Measurements from ENCODE around the gene MED7. TPM values are rescaled to one million over a fixed set of nuclear protein-coding genes. Genes with fewer than 3 reads are reported as not detected.

The MED7 gene
- total and polyA plus RNA-seq, 10 of the 15 experiments (the other 5 are each of a cell fraction or from before 2014, with no cell fraction given), result 9.3 to 47.7 (median 22.7) TPM

DNA sequence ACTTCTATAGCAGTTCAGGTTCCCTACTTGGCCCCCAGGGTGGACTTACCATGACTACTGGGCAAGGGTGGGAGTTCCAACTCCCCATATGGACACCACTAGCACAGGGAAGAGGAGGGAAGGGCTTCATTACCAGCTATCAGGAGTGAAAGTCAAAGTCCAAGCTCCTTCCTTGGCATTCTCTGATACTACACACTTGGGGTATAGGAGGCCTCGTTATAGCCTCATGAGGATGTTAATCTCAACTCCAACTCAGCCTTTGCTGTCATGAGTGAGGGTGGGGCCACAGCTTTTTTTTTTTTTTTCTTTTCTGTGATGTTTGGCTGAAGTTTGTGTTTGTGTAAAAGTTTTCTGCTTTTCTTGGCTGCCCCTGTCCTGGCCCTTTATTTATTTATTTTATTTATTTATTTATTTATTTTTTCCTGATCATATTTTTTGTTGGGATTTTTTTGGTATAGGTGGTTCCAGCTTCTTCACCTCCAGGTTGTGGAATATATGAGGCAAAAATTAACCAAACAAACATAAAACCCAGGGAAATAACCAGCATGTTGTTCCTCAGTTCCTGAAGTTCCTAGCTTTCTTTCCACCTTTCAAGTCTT, 14.7 kb upstream of the MED7 start:
- Histone ChIP-seq H3K79me2 (ENCODE audit: control insufficient read depth, insufficient read depth, low read length) (no peaks in the 10 kb centered on the region), H3K4me1 (ENCODE audit: control insufficient read depth, insufficient read depth, low read length) (no peaks in the 10 kb centered on the region), H2AFZ (ENCODE audit: control insufficient read depth, low read depth, low read length) (no peak overlapping the region), H3K27me3 (replicated peaks in 1 of 2; ENCODE audit: control insufficient read depth in 2 of 2, insufficient read depth in 2 of 2, low read length in 1 of 2) (no peaks in the 10 kb centered on the region), H3K27ac (ENCODE audit: control insufficient read depth, insufficient read depth) (no peak overlapping the region), H3K4me2 (ENCODE audit: control insufficient read depth, insufficient read depth) (no peak overlapping the region), H3K9ac (ENCODE audit: control insufficient read depth, insufficient read depth, low read length) (no peak overlapping the region), H3K4me3 (no peak overlapping the region), H3K36me3 (ENCODE audit: control insufficient read depth in 2 of 2, insufficient read depth in 2 of 2, low read length in 1 of 2) (no peaks in the 10 kb centered on the region), H4K20me1 (ENCODE audit: control insufficient read depth, insufficient read depth) (no peaks in the 10 kb centered on the region), H3K9me3 (replicated peaks; ENCODE audit: control insufficient read depth, insufficient read depth, low read length) (no peaks in the 10 kb centered on the region)
- ChIA-PET POLR2A (interaction anchor here (0.6 to 3.0 kb wide), 5 partner anchors 10 to 110 kb away, joined by 3 to 17 read pairs (median 4); no protein-coding TSS in a partner anchor), SMC1A (ENCODE audit: uncharacterized antibody, unreplicated experiment) (interaction anchor here (0.6 to 4.9 kb wide), 8 partner anchors 8 to 478 kb away, joined by 3 to 35 read pairs (median 6); partner anchors contain the start of genes GARIN3 and MED7), CTCF (interaction anchor here (0.8 to 11.1 kb wide), 5 partner anchors 8 to 155 kb away, joined by 3 to 244 read pairs (median 5); no protein-coding TSS in a partner anchor), RAD21 (ENCODE audit: unreplicated experiment) (interaction anchor here (1.0 to 2.3 kb wide), 5 partner anchors 10 to 96 kb away, joined by 3 to 12 read pairs (median 3); no protein-coding TSS in a partner anchor)
- no peak for FAIRE-seq
- DNase-seq (ENCODE audit: low read depth, low spot score), result no peak
- in situ Hi-C loops (cut with MboI) (no loop called here), intact Hi-C loops (cut with micrococcal nuclease; ENCODE audit: unreplicated experiment) (no loop called here)
- BruUV-seq (replicated peaks), result no TSS peak
- no peak for ATAC-seq
- WGBS (ENCODE audit: insufficient coverage, insufficient replicate concordance, low lambda C conversion rate, missing lambda C conversion rate), result 0% methylated on average over 1 of the region's 1 CpG
- TF ChIP-seq, protein P1, sequence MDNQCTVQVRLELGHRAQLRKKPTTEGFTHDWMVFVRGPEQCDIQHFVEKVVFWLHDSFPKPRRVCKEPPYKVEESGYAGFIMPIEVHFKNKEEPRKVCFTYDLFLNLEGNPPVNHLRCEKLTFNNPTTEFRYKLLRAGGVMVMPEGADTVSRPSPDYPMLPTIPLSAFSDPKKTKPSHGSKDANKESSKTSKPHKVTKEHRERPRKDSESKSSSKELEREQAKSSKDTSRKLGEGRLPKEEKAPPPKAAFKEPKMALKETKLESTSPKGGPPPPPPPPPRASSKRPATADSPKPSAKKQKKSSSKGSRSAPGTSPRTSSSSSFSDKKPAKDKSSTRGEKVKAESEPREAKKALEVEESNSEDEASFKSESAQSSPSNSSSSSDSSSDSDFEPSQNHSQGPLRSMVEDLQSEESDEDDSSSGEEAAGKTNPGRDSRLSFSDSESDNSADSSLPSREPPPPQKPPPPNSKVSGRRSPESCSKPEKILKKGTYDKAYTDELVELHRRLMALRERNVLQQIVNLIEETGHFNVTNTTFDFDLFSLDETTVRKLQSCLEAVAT (IDR thresholded peaks at IDR 0.05), result no peak
- no peak for TF ChIP-seq ZBTB33 (IDR thresholded peaks at IDR 0.05)
- no peak for TF ChIP-seq ZNF687 (IDR thresholded peaks at IDR 0.05)
- no peak for TF ChIP-seq EGR1 (IDR thresholded peaks at IDR 0.05; ENCODE audit: borderline replicate concordance in 1 of 2, low read depth in 2 of 2, low read length in 2 of 2)
- TF ChIP-seq JUNB (IDR thresholded peaks at IDR 0.05), result no peak
- TF ChIP-seq SUZ12 (IDR thresholded peaks at IDR 0.05; ENCODE audit: unreplicated experiment), result no peak
- TF ChIP-seq MEF2A (IDR thresholded peaks at IDR 0.05; ENCODE audit: insufficient read depth, low read depth, low read length), result no peak
- TF ChIP-seq PAX8 (IDR thresholded peaks at IDR 0.05), result no peak
- TF ChIP-seq TCF7 (IDR thresholded peaks at IDR 0.05; ENCODE audit: borderline replicate concordance), result no peak
- TF ChIP-seq POLR2AphosphoS5 (IDR thresholded peaks at IDR 0.05; ENCODE audit: low read length), result no peak
- no peak for TF ChIP-seq TARDBP (IDR thresholded peaks at IDR 0.05; ENCODE audit: borderline replicate concordance)
- TF ChIP-seq ATF7 (IDR thresholded peaks at IDR 0.05; ENCODE audit: low read depth), result no peak
- TF ChIP-seq SUPT20H (IDR thresholded peaks at IDR 0.05; ENCODE audit: borderline replicate concordance, control insufficient read depth, low read depth, low read length), result no peak
- TF ChIP-seq BCL11A (IDR thresholded peaks at IDR 0.05; ENCODE audit: low read depth, low read length), result no peak
- no peak for TF ChIP-seq FOXM1 (IDR thresholded peaks at IDR 0.05; ENCODE audit: low read depth, low read length)

Measured in GM12878 (cell line).